Skin of body (tissue), 2 donors: ENCODE data around the gene ATP6V1D. TPM values are rescaled to one million over a fixed set of nuclear protein-coding genes. Genes with fewer than 3 reads are reported as not detected.

Source experiments
- small RNA-seq: library from RNA; depleted of rRNA; stranded (forward); fragments of <200 nt; gene quantifications from one replicate; pipeline ENCODE3, GENCODE V24; 2014; ENCODE audit warnings: low replicate concordance
- total RNA-seq: library from RNA; depleted of rRNA; stranded (reverse); fragments of >200 nt; gene quantifications from one replicate; pipeline ENCODE4 v1.2.3, GENCODE V29; 2014

Gene ATP6V1D
- total RNA-seq, 1 donor from 2014 or later = 84.3 TPM

Small RNA genes within 50 kb of the gene (small RNA-seq; reads per million reads assigned to genes)
- not detected for gene RF00019

Other genes with a start within 250 kb of the ATP6V1D start
- not detected for gene GARIN2, start 170.4 kb downstream of the ATP6V1D start, total RNA-seq
- 17.8 TPM for gene PALS1, start 118.4 kb downstream of the ATP6V1D start, total RNA-seq
- gene EIF2S1, start 524 bp upstream of the ATP6V1D start, total RNA-seq = 108 TPM
- gene PLEK2, start 52.4 kb upstream of the ATP6V1D start, total RNA-seq = 14.0 TPM
- gene TMEM229B, start 128.9 kb upstream of the ATP6V1D start, total RNA-seq = 0.49 TPM
- 8.7 TPM for gene PLEKHH1, start 173.5 kb upstream of the ATP6V1D start, total RNA-seq
- 21.3 TPM for gene PIGH, start 240.5 kb upstream of the ATP6V1D start, total RNA-seq